Measurements from ENCODE around the gene CFAP58.

The CFAP58 gene

GRCh38 chr10:104371753-104372152, 18.1 kb downstream of the CFAP58 start:
- no peak for DNase-seq (ENCODE audit: low read depth, low spot score)

DNA sequence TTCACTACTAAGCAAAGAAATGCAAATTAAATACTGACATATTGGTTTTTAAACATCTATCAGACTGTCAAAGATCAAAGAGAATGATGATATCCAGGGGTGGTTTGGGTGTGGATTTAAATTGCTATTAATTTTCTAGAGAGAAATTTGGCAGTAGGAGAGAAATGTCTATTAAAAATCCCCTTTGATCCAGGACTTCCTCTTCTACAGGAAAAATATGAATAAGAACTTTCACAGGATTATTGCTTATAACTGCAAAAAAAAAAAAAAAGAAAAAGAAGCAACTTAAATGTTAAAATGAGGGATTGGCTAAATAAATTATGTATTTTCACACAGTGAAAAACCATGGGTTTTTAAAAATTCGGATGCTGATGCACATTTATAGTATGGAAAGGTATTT, 21.0 kb downstream of the CFAP58 start:
- DNase-seq (ENCODE audit: low read depth, low spot score) = no peak

DNA sequence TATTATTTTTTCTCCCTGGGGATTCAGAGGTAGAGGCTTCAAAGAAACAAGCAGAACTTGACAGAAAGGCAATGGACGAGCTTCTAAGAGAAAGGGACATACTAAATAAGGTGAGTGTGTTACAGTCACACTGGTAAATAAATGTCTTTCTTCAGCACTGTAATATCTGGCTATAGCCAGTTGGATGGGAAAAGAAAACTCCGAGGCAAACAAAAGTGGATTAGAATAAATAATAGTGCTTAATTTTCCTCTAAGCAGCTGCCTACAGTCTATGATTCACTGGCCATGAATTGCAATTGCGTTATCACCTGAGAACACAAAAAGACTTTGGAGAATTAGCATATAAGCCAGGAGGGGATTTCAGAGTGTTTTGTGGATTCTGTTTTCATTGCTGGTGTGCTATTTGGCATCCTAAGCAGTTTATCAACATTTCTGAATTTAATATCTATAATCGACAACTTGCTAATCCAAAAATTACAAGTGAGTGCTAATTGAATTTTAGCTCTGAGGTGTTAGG, 23.2 kb downstream of the CFAP58 start:
- DNase-seq (ENCODE audit: low read depth, low spot score) = no peak

DNA sequence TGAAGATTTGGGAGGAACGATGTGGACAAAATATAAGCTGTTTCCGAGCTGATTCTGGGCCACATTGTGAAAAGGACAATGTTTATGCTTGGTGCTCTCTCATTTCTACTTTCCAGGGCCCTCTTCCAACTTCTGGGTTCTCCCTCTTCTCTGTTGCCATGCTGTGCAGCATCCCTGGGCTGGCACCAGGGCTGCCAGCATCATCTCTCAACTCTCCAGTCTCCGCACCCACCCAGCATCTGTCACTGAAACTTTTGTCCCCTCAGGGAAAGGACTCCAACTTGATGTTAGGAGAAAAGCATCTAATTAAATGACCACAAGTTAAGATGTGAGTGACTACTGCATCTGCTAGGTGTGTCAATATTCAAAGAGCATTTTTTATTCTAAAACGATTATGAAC, 26.7 kb downstream of the CFAP58 start:
- no peak for DNase-seq (ENCODE audit: low read depth, low spot score)

GRCh38 chr10:104387130-104387888, 33.7 kb downstream of the CFAP58 start:
- DNase-seq (ENCODE audit: low read depth, low spot score) = no peak

DNA sequence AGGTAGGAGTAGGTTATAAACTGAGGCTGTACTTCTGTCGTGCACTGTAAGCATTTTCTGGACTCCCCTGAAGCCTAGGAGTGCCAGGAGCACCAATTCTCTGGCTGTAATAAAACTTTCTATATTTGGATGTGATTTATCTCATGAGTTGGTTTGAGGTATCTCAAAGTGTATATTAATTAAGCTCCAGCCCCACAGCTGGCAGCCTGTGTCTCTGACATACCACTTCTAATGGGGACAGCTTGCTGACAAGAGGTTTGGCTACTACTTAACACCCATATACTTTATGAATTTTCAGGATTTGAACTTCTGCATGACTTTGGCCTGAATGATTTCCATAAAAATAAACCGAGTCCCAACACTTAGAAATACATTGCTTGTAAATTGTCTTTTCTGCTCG, 35.2 kb downstream of the CFAP58 start:
- no peak for DNase-seq (ENCODE audit: low read depth, low spot score)

- no peak for DNase-seq (ENCODE audit: low read depth, low spot score)
Measured at GRCh38 chr10:104391150-104391968, 37.7 kb downstream of the CFAP58 start.

GRCh38 chr10:104391969-104392296, 38.3 kb downstream of the CFAP58 start:
- DNase-seq (ENCODE audit: low read depth, low spot score) = no peak

GRCh38 chr10:104393387-104393786, 39.8 kb downstream of the CFAP58 start:
- no peak for DNase-seq (ENCODE audit: low read depth, low spot score)

GRCh38 chr10:104396581-104396980, 42.9 kb downstream of the CFAP58 start:
- no peak for DNase-seq (ENCODE audit: low read depth, low spot score)

- no peak for DNase-seq (ENCODE audit: low read depth, low spot score)
Measured at GRCh38 chr10:104403636-104404035, 50.0 kb downstream of the CFAP58 start.

- no peak for DNase-seq (ENCODE audit: low read depth, low spot score)
Measured at GRCh38 chr10:104406715-104407650, 53.4 kb downstream of the CFAP58 start.

DNA sequence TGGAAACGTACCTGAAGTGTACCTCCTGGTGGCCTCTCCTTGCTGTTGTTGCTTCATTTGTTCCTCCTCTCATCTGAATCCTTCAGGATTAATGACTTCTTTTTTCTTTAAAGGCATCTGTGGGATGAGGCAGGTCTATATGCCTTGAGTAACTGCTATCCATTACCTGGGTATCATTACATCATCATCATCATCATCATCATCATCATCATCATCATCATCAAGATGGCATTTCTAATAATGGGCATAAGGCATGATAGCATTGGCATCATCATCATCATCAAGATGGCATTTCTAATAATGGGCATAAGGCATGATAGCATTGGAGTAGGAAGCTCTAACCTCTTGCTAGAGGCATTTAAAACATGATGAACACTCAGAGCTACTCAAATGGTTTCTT, 59.9 kb downstream of the CFAP58 start:
- no peak for DNase-seq (ENCODE audit: low read depth, low spot score)

GRCh38 chr10:104415526-104416165, 62.0 kb downstream of the CFAP58 start:
- no peak for DNase-seq (ENCODE audit: low read depth, low spot score)

- no peak for DNase-seq (ENCODE audit: low read depth, low spot score)
Measured at GRCh38 chr10:104416851-104417250, 63.2 kb downstream of the CFAP58 start.

DNA sequence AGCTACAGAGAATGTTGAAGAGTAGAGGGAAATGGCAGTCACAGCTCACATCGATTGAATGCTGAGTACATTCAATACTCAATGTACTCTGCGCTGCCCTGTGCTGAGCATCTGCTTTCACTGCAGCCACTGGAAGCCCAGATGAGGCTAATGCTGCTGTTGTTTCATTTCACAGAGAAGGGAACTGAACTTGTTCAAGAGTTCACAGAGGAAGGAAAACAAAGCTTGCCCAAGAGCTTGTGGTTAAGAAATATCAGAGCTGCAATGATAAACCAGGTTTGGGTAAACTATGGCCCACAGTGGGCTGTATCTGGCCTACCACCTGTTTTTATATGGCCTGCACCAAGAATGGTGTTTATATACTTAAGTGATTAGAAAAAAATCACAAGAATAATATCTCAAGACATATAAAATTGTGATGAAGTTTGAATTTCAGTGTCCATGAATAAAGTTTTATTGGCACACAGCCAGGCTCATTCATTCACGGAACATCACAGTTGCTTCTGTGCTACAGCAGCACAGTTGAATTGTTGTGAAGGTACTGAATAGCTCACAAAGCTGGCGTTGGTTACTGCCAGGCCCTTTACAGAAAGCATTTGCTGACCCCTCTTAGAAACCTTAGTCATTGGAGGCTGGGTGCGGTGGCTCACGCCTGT, 64.1 kb downstream of the CFAP58 start:
- DNase-seq (ENCODE audit: low read depth, low spot score) = no peak

DNA sequence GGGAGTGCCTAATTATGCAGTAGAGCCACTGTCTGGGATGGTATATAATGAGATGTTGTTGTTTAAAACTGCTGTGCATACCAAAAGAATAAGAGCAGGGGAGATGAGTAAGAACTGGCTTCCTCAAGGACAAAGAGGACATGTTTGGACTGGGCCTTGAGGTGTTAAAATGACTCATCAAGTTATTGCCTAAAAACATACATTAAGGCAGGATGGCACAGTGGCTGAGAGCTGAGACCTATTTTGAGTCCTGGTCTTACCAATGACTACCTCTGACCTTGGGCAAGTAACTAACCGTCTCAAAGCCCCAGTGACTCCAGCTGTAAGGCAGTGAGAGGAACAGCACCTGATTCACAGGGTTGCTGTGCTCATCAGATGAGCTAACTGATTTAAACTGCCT, 71.1 kb downstream of the CFAP58 start:
- no peak for DNase-seq (ENCODE audit: low read depth, low spot score)

DNA sequence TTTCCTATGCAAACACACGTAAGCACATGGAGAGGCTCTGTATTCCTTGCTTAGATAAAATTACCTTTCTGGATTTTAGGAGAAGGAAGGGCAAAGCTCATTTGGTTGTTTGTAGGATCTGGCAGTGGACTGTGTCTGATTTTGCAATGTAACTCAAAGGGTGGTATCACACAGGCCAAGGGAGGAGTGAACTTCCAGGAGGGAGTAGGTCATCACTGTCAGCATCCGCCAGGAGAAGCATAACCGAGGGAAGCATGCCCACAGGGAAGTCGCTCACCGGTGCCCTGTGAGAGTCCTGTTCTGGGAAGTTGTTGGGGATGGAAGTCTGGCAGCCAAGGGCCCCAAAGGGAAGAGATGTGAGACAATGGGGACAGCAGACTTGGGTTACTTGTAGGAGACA, 74.4 kb downstream of the CFAP58 start:
- no peak for DNase-seq (ENCODE audit: low read depth, low spot score)

GRCh38 chr10:104429846-104430245, 76.2 kb downstream of the CFAP58 start:
- DNase-seq (ENCODE audit: low read depth, low spot score) = no peak

- DNase-seq (ENCODE audit: low read depth, low spot score) = no peak
Measured at GRCh38 chr10:104430360-104430759, 76.7 kb downstream of the CFAP58 start.

GRCh38 chr10:104433669-104434068, 80.0 kb downstream of the CFAP58 start:
- DNase-seq (ENCODE audit: low read depth, low spot score) = no peak
